IPS-20b (cell line): Measurements from ENCODE around the gene GALNT9.

Source experiments
- H3K27ac ChIP-seq: one replicate; pipeline ENCODE4 v1.5.1; 2013; ENCODE audit warnings: low read length
- H3K27me3 ChIP-seq: 2 replicates; pipeline ENCODE4 v1.6.1; 2013; ENCODE audit warnings: mild to moderate bottlenecking, low read length, inconsistent platforms; ENCODE audit not compliant: insufficient read depth
- H3K36me3 ChIP-seq: 2 replicates; pipeline ENCODE4 v1.6.1; 2013; ENCODE audit warnings: low read depth, mild to moderate bottlenecking, inconsistent platforms, low read length, moderate library complexity; ENCODE audit not compliant: insufficient read depth
- H3K4me1 ChIP-seq: 2 replicates; pipeline ENCODE4 v1.6.1; 2013; ENCODE audit warnings: mild to moderate bottlenecking, control low read depth, inconsistent platforms, low read length, moderate library complexity; ENCODE audit not compliant: insufficient read depth
- H3K4me3 ChIP-seq: 2 replicates; pipeline ENCODE4 v1.5.1; 2013; ENCODE audit warnings: mild to moderate bottlenecking, low read length, inconsistent platforms
- H3K9ac ChIP-seq: 2 replicates; pipeline ENCODE4 v1.6.1; 2013; ENCODE audit warnings: low read depth, mild to moderate bottlenecking, inconsistent platforms, low read length, moderate library complexity
- H3K9me3 ChIP-seq: 2 replicates; pipeline ENCODE4 v1.6.1; 2013; ENCODE audit warnings: mild to moderate bottlenecking, low read depth, low read length, inconsistent platforms; ENCODE audit not compliant: insufficient read depth

Gene GALNT9

DNA sequence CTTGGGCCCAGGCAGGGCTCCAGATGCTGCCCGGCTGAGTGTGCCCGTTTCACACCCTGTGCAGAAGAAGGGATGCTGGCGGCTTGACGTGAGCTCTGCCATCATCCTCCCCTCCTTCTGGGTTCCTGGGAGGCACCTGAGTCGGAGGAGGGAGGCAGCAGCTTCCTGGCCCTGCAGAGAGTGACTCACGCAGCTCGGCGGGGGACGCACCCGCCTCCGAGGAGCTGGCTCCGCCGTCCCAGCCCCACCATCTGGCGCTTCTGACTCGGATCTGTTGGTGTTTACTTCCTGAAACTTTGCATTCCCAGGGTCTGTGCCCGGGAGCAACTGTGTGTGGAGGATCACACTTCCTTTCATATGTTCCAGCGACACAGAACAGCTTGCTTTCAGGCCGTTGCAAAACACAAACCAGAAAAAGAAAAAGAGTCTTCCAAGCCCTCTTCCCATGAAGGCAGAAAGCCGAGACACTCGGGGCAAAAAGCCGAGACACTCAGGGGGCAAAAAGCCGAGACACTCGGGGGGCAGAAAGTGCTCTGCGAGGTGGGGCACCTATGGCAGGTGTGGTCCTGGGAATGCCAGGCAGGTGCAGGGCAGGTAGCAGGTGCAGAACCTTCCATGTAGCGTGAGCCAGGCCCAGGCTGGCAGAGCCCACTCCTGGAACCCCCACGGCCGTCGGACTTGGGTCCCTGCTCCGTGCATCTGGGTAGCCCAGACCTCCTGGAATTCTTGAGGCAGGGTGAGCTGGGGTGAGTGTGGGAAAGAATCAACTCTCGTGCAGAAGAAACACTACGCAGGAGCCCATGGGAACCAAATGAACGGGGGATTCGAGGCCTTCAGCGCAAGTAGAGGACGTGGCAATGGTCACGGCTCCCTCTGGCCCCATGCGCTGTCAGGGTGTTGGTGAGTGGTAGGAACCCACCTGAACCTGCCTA lies 27.6 kb upstream of the GALNT9 start:
- Histone ChIP-seq H3K4me1 (no peaks in the 10 kb centered on the region), H3K4me3 (no peak overlapping the region), H3K9ac (no peak overlapping the region), H3K36me3 (no peaks in the 10 kb centered on the region), H3K27ac (no peak overlapping the region), H3K9me3 (no peaks in the 10 kb centered on the region), H3K27me3 (peaks cover 49% of the 10 kb centered on the region)

DNA sequence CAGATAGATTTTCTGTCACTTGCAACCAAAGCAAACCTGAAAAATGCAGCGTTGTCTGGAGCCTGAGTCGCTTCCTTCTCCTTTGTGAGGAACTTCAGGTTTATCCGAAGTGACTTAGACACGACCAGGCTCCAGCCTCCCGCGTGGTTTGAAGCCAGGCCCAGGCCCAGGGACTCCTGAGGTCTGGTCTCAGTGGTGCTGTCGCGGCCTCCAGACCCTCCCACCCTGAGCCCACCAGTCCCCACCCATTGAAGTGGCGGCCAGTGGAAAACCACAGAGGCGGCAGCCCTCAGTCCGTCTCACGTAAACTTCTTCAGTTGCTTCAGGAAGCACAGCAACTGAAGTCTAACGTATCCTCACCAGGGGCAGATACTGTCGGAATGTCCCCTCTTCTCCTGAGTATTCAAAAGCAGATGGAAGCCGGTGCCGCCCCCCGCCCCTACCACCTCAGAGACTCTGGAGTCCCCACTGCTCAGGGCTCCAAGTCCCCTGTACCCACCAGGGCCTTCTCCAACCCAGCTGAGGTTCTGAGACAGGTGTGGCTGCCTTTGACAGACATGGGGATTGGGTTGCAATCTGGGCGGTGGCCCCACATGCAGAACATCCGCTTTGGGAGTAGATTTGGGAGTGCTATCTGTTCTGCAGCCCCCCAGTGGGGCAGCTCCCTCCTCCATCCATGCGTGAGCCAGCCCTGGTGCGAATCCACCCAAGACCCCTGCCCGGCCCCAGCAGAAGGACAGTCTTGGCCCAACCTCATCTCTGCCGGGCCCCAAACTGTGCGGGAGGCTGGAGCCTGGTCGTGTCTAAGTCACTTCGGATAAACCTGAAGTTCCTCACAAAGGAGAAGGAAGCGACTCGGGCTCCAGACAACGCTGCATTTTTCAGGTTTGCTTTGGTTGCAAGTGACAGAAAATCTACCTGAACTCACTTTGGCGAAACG lies 26.6 kb upstream of the GALNT9 start:
- Histone ChIP-seq H3K27me3 (peaks cover 57% of the 10 kb centered on the region), H3K4me3 (no peak overlapping the region), H3K9me3 (no peaks in the 10 kb centered on the region), H3K9ac (no peak overlapping the region), H3K27ac (no peak overlapping the region), H3K36me3 (no peaks in the 10 kb centered on the region), H3K4me1 (no peaks in the 10 kb centered on the region)

DNA sequence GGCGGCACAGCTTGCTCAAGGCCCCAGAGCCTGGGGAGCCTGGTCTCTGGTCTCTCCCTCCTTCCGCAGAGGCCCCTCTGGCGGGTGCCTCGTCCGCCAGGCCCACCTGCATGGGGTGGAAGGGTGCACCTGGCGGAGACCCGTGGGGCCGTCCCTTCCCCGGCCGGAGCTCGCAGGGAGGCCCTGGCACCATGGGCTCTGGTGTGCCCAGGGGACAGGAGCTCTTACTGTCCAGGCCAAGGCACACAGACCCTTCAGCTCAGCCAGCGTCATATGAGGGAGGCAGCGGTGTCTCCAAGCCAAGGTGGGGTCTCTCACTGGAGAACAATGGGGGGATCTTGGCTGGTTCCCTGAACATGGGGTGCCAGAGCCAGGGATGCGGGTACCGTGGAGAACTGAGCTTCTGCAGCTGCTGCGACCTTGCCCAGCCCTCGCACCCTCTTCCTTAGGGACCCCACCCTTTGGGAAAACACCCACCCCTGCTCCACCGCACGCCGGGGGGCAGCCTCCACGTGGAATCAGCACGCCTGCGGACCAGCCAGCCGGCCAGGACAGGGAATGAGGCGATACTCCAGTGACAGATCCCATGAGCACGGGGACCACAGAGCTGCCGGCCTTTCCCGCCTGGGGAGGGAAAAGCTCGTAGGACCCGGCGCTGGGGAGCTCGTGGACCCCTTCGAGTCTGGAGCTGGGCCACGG lies 25.7 kb upstream of the GALNT9 start:
- Histone ChIP-seq H3K9me3 (no peaks in the 10 kb centered on the region), H3K36me3 (no peaks in the 10 kb centered on the region), H3K4me1 (no peaks in the 10 kb centered on the region), H3K27me3 (peaks cover 60% of the 10 kb centered on the region), H3K27ac (no peak overlapping the region), H3K4me3 (no peak overlapping the region), H3K9ac (no peak overlapping the region)

DNA sequence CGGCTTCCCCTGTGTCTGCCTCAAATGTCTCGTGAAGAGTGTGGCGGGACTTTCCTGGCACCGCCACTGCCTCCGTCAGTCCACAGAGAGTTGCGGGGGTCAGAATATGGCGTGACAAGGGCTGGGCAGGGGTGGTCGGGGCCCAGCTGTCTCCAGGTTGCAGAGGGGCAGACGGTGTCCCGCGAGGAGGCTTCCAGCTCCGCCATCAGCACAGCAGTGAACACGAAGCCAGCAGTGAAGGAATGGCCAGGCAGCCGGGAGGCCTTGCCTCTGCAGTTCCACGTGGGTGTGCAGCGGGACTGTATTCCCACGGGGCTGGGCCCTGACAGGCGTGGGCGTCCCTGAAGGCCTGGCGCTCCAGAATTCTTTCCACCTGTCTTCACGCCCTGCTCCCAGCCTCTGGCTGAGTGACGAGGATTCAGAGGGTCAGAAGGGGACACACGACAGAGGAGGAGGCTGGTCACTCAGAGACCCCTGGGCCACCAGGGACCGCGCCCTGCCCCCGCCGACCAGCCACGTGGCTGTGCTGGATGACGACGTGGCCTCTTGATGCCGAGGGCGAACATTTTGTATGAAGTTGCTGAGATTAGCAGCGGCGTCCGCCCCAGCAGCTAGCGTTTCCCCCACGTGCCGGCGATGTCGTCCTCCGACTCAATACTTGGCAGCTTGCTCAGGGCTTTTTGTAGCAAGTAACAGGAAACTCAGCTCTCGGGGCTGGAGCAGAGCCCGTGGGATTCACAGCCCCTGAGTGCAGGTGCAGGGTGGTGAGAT lies 25.0 kb upstream of the GALNT9 start:
- Histone ChIP-seq H3K9me3 (no peaks in the 10 kb centered on the region), H3K36me3 (no peaks in the 10 kb centered on the region), H3K4me1 (no peaks in the 10 kb centered on the region), H3K27ac (no peak overlapping the region), H3K27me3 (peaks cover 61% of the 10 kb centered on the region), H3K9ac (no peak overlapping the region), H3K4me3 (no peak overlapping the region)

DNA sequence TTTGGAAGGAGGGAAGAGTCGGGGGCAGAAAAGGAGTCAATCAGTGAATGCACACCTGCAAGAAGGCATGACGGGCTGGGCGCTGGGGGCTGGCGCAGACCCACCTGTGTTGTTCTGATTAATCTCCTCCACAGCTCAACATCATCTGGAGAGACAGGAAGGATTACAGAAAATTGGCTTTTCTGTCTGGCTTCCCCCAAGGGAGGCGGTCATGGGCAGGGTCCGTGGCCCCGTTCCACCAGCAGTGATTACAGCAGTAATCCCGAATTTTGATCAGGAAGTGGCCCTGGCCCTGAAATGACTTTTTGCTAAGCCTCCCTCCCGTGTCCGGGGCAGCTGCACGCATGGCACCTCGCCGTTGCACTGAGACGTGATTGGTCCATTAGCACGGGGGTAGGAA lies 24.4 kb upstream of the GALNT9 start:
- no peaks in the 10 kb centered on the region for H3K9me3 ChIP-seq
- peaks cover 67% of the 10 kb centered on the region for H3K27me3 ChIP-seq
- H3K4me1 ChIP-seq = no peaks in the 10 kb centered on the region
- H3K36me3 ChIP-seq = no peaks in the 10 kb centered on the region
- H3K4me3 ChIP-seq = no peak overlapping the region
- H3K9ac ChIP-seq = no peak overlapping the region
- H3K27ac ChIP-seq = no peak overlapping the region

DNA sequence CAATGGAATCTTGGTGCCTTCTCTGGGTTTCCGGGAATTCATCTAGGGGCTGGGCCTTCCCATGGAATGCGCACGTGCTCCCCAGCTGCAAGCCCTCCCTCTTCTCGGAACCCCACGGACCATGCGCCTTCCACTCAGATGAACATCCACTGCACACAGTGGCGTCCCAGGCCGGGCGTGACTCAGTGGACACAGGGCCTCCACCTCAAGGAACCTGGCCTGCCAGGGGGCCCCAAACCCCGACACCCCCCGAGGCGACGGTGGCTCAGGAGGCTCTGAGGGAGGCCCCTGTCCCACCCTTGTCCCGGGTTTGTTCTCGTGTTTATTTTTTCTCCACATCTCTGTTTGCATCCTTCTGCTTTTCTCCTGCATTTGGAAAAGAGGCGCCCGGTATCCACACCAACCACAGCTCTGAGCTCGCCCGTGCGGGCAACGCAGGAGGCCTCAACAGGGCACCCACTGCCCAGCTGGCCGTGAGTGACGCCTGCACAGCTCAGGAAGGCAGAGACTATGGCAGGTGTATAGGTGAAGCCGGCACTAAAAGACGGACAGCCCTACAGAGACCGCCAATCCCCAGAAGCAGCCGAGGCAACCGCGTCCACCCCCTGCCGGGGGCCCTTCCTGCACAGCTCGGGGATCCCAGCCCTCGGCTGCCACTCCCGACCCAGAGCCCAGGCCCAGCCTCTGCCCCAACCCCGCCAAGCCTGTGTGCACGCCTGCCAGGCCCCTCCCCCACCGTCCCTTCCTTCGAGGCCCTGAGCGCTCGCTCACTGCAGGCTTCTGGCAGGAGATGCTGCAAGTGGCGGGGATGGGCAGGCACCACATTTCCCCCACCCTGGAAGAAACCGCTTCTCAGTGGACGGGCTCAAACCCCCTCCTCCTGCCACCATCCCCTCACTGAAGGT lies 23.8 kb upstream of the GALNT9 start:
- peaks cover 70% of the 10 kb centered on the region for H3K27me3 ChIP-seq

DNA sequence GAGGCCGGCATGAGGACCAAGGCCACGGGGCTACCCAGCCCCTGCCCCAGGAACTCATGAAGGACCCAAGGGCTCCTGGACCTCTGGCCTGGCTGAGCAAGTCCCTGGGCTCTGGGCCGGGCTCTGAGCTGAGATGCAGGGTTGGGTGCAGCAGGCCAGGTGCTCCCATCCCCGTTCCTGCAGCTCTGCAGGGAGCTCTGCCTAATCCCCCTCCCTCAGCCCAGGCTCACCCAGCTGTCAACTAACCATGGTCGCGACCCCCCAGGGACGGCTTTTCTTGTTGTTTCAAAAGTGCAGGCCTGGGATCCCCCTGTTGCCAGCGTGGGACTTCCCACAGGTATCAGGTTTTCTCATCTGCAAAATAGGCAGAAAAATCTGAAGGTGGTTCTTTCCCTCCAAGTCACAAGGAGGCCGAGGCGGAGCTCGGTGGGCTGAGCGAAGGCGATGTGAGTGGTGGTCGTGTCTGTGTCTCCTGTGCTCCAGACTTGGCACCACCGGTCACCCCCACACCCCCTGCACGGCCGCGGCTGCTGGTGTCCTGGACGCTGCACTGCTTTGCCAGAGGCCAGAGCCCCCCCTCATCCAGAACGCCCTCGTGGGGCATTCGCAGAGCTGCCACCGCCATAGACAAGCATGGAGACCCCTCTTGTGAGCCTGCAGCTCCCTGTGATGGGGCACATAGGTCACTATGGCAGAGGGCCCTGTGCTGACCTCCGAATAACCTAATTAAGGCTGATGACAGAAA lies 22.5 kb upstream of the GALNT9 start:
- Histone ChIP-seq H3K4me1 (no peaks in the 10 kb centered on the region), H3K36me3 (no peaks in the 10 kb centered on the region), H3K27me3 (peaks cover 62% of the 10 kb centered on the region), H3K27ac (no peak overlapping the region), H3K4me3 (no peak overlapping the region), H3K9me3 (no peaks in the 10 kb centered on the region), H3K9ac (no peak overlapping the region)

More for the DNA sequence above, 23.8 kb upstream of the GALNT9 start:
- no peaks in the 10 kb centered on the region for H3K4me1 ChIP-seq
- H3K9me3 ChIP-seq = no peaks in the 10 kb centered on the region
- H3K9ac ChIP-seq = no peak overlapping the region
- H3K27ac ChIP-seq = no peak overlapping the region
- no peaks in the 10 kb centered on the region for H3K36me3 ChIP-seq
- no peak overlapping the region for H3K4me3 ChIP-seq

DNA sequence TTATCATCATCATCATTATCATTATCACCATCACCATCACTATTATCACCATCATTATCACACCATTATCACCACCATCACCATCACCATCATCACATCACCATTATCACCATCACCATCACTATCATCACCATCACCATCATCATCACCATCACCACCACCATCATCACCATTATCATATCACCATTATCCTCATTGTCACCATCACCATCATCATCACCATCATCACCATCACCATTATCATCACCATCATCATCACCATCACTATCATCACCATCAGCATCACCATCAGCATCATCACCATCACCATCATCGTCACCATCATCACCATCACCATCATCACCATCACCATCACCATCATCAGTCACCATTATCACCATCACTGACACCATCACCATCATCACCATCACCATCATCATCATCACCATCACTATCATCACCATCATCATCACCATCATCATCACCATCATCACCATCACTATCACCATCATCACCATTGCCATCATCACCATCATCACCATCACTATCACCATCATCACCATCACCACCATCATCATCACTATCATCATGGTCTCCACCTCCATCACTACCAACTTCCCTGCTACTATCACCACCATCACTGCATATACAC lies 20.2 kb upstream of the GALNT9 start:
- no peaks in the 10 kb centered on the region for H3K9me3 ChIP-seq
- no peak overlapping the region for H3K9ac ChIP-seq
- peaks cover 40% of the 10 kb centered on the region for H3K27me3 ChIP-seq
- H3K4me3 ChIP-seq = no peak overlapping the region
- H3K36me3 ChIP-seq = no peaks in the 10 kb centered on the region
- no peak overlapping the region for H3K27ac ChIP-seq
- no peaks in the 10 kb centered on the region for H3K4me1 ChIP-seq

DNA sequence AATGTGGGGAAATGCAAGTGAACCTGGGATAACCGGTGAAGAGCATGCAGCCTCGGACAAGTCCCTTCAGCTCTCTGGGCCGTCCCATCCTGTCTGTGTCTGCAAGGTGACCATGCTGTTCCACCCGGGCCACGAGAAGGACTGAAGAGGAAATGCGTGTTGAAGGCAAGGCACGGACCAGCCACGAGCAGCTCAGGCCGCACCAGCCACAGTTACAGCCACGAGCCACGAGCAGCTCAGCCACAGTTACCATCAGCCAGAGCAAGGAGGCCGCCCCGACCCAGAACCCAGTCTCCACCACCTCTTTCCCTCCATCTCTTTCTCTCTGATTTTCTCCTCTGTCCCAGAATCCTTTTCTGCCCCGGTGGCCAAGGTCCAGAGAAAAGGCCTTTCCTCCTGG lies 18.8 kb upstream of the GALNT9 start:
- Histone ChIP-seq H3K27me3 (peaks cover 45% of the 10 kb centered on the region), H3K4me3 (no peak overlapping the region), H3K9ac (no peak overlapping the region), H3K36me3 (no peaks in the 10 kb centered on the region), H3K4me1 (no peaks in the 10 kb centered on the region), H3K27ac (no peak overlapping the region), H3K9me3 (no peaks in the 10 kb centered on the region)
